Stimulated activated CD8-positive, alpha-beta memory T cell treated with anti-CD3 and anti-CD28 coated beads, Interleukin-7, amount 100 ng/mL, for 1 hour (primary cell): ENCODE measurements around the gene FHAD1.
"Not testable (repeated sequence)": the region's sequence is repeated elsewhere in the genome, so short reads cannot be mapped to it uniquely, and the experiment has no call there.

Experiments used
- DNase-seq, 2 donors: peaks; one replicate each; pipeline ENCODE4 v3.0.0-alpha.2; 2020; ENCODE audit warnings: low read depth in 2 of 2

Gene FHAD1

GRCh38 chr1:15418806-15419515, 171.9 kb downstream of the FHAD1 start:
- no peak for DNase-seq

DNA sequence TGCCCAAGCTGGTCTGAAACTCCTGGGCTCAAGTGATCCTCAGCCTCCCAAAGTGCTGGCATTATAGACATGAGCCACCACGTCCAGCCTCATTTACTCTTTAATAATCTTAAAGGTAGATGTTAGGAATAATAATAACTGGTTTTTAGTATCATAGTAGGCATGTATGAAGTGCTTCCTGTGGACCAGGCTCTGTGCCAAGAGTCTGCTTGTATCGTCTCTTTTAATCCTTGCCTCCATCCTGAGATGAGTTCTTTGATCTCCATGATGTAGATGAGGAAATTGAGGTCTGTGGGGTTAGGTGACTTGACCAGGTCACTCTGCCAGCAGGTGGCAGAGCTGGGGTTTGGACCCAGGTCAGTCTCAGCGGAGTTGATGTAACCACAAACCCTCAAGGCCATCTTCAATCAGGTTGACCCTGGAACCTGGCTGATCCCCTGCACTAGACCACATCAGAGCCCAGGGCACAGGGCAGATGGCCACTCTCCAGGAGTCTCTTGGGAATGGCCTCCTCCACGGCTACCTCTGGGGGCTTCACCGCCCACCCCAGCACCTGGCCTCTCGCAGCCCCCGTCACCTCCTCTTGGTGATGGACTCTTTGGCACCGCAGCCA, 173.9 kb downstream of the FHAD1 start:
- DNase-seq: no peak

DNA sequence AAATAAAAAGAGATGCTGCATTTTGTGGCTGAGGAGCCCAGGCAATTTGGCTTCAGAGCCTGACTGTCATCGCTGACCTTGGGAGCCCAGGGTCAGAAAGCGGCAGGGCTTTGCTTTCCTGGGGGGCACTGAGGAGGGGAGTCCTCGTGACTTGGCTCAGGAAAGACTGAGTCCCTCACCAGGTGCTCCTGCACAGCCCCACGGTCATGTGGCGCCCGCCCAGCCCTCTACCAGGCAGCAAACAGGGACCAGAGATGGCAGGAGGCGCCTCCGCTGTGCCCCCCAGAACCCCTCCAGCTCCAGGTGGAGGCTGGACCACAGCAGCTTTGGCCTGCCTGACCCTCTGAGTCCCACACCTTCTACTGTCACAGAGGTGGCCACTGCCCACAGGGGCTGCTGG, 175.8 kb downstream of the FHAD1 start:
- DNase-seq: no peak

GRCh38 chr1:15423355-15424077, 176.5 kb downstream of the FHAD1 start:
- no peak for DNase-seq

GRCh38 chr1:15424146-15424667, 177.2 kb downstream of the FHAD1 start:
- DNase-seq: no peak

GRCh38 chr1:15424981-15425380, 178.0 kb downstream of the FHAD1 start:
- DNase-seq: no peak

- DNase-seq: no peak
Observed at GRCh38 chr1:15425521-15425920, 178.5 kb downstream of the FHAD1 start.

DNA sequence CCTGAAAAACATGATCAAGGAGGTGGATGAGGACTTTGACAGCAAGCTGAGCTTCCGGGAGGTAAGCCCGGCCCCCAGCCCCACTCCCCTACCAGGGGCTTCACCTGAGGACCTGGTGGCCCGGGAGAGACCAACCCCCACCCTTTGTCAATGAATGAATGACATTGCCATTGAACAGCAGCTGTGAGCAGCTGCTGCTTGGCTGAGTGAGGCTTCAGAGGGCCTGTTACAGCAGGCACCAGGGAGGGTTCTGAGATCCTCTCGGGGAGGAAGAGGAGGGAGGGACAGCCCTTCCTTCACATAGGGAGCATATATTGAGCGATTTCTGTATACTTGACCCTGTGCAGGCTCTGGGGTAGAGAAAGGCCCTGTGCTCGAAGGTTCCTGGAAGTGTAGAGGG, 178.9 kb downstream of the FHAD1 start:
- DNase-seq: no peak

- DNase-seq: no peak
Observed at GRCh38 chr1:15426492-15427279, 179.7 kb downstream of the FHAD1 start.

DNA sequence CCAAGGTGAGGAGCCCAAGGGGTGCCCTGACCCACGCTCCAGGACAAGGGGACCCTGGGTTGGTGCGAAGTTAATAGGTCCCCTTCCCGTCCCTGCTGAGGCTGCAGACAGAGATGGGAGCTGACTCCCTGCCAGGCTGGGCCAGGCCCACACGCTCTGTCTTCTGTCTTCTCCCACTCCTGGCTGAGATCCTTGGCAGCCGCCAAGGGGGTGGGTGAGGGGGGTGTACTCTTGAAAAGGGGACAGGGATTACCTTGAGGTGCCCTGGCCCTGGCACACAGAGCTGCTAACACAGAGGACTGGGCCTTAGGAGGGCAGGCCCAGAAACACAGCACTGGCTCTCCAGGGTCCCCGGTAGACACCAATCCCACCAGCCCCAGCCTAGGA, 180.2 kb downstream of the FHAD1 start:
- no peak for DNase-seq

GRCh38 chr1:15428252-15428651, 181.2 kb downstream of the FHAD1 start:
- not testable (repeated sequence) for DNase-seq

- no peak for DNase-seq
Observed at GRCh38 chr1:15428815-15429435, 181.9 kb downstream of the FHAD1 start.

DNA sequence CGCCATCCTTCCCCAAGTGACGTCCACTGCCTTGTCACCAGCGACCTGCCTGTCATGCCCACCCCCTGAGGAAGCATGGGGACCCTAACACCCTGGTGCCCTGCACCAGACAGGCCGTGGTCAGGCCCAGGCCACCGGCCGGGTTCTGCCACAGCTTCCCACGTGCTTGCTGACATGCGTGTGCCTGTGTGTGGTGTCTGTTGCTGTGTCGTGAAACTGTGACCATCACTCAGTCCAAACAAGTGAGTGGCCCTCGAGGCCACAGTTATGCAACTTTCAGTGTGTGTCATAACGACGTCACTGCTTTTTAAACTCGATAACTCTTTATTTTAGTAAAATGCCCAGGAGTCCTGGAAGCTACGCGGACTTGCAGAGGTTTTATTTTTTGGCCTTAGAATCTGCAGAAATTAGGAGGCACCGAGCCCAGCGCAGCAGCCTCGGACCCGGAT, 182.7 kb downstream of the FHAD1 start:
- no peak for DNase-seq

GRCh38 chr1:15430787-15431570, 184.0 kb downstream of the FHAD1 start:
- DNase-seq: peak; percentile 60 to 72

DNA sequence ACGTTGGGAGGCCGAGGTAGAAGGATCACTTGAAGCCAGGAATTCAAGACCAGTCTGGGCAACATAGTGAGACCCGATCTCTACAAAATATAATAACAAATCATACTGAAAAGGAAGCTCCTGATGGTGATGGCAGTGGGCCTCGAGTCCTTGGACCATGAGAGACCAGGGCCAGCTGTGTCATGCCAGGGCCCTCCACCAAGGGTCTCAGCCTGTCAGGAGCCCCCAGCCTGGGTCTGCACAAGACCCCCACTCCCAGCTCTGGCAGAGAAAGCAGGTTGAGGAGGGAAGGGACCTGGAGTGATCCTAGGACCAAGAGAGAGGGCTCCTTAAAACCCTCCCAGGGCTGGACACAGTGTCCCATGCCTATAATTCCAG, 184.5 kb downstream of the FHAD1 start:
- DNase-seq: no peak

DNA sequence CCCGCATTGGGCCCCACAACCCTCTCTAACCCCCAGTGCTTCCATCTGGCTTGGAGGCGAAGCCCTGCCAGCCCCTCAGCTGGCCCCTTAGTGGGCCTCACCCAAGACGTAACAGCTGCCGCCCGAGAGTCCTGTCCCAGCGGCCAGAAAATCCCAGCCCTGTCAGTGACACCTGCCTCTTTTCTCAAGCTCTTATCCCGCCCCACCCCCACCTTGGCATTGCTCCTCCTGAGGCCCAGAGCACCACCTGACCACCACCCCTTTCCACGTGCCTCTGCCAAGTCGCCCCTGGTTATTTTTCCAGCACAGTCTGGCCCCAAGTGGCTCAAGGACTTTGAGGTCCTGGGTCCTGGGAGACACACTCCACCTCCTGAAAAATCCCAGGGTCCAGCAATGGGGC, 185.3 kb downstream of the FHAD1 start:
- DNase-seq: no peak

DNA sequence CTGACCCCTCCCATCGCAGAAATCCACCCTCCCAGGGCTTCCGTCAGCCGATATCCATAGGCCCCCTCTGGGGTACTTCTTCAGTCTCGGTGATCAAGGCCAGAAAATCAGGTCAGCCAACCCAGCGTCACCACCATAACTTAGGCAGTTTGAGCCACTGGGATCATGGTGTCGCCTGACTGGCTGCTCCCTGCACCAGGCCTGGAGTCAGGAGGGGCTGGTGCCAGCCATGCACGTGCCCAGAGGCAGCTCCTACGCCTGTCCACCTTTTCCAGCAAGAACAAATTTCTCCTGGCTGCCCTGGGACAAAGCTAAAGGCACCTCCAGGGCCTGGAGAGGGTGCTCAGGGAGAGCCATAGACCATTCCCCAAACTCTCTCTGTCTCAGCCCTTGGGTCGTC, 186.4 kb downstream of the FHAD1 start:
- no peak for DNase-seq

DNA sequence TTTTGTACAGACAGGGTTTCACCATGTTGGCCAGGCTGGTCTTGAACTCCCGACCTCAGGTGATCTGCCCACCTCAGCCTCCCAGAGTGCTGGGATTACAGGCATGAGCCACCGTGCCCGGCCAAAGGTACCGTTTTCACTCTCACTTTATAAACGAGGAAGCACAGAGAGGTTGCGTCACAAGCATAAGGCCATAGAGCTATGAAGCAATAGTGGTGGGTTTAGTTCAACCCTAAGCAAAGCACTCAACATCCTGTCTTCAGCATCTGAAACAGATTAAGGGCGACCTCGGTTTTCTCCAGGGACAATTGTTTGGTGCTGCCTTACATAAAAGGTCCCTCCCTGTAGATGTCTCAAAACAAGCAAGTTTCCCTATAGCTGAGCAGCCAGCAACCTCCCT, 187.7 kb downstream of the FHAD1 start:
- DNase-seq: not testable (repeated sequence)

DNA sequence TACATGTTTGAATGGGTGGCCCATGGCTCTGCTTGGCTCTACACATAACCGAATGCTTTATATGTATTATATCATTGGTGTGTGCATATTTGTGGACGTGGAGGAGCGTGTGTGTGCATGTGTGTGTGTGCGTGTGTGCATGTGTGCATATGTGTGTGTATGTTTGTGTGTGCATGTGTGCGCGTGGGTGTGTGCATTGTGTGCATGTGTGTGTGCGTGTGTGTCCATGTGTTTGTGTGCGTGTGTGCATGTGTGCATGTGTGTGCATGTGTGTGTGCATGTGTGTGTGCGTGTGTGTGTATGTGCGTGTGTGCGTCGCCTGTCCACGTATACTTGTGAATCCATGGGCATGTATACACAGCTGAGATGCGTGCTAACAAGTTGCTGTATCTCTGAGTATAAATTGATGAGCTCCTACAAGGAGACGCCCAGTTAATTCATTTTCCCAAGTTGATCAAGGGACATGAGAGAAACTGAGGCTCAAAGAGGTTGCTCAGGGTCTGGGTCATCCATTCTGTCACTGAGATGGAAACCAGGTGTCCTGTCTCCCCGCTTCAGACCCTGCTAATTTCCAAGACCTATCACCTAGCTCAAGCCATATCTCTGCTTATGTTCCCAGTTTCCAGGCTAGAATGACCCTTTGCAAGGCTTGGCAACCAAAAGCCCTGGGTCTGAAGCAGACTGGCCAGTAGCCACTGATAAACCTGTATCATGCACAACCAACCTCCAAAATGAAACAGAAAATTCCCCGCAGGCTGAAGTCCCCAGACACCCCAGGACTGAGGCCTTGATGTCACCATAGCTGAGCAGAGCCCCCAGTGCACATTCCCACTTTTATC, 188.4 kb downstream of the FHAD1 start:
- DNase-seq: no peak
